Right renal cortex interstitium (tissue), 3 donors: ENCODE measurements around the gene SLC10A1. TPM values are rescaled to one million over a fixed set of nuclear protein-coding genes. Genes with fewer than 3 reads are reported as not detected.

Source experiments
- DNase-seq, 3 donors: peaks; one replicate each; pipeline ENCODE4 v3.0.0-alpha.2; 2013; ENCODE audit warnings: low read depth in 3 of 3, low spot score in 2 of 3
- polyA plus RNA-seq, 3 donors: library from polyadenylated mRNA; unstranded; fragments of 120-200 nt; gene quantifications; one replicate each; pipeline ENCODE4 v1.2.1, GENCODE V29; 2013; ENCODE audit not compliant: insufficient read length in 3 of 3

SLC10A1 gene
- polyA plus RNA-seq, 3 donors = 0.24 TPM; not detected in 2

DNA sequence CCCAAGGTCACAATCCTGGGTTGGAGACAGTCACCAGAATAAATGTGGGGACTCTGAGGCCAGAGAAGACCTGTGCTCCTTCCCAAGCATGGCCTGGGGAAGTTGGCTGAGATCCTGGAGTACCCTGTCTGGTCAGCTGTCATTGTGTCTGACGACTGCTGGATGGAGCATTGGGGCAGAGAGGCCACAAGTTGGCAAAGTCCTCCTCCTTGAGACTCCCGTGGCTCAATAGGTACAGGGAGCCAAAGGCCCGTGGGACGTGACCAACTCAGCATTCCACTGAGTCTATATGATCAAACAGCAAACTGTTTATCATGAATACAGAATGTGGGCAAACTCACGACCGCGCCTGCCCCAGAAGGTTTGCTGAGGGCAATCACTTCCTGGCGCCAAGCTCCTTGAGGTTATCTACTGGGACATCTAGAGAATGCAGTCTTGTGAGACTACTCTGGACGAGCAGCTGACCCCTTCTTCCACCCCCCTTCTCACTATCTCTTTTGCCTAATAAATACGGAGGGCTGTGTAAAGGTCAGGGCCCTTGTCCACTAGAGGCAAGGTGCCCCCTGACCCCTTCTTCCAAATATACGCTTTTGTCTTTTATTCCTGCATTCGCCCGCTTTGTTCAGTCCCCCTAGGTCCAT is 14.3 kb upstream of the SLC10A1 start:
- no peak for DNase-seq

DNA sequence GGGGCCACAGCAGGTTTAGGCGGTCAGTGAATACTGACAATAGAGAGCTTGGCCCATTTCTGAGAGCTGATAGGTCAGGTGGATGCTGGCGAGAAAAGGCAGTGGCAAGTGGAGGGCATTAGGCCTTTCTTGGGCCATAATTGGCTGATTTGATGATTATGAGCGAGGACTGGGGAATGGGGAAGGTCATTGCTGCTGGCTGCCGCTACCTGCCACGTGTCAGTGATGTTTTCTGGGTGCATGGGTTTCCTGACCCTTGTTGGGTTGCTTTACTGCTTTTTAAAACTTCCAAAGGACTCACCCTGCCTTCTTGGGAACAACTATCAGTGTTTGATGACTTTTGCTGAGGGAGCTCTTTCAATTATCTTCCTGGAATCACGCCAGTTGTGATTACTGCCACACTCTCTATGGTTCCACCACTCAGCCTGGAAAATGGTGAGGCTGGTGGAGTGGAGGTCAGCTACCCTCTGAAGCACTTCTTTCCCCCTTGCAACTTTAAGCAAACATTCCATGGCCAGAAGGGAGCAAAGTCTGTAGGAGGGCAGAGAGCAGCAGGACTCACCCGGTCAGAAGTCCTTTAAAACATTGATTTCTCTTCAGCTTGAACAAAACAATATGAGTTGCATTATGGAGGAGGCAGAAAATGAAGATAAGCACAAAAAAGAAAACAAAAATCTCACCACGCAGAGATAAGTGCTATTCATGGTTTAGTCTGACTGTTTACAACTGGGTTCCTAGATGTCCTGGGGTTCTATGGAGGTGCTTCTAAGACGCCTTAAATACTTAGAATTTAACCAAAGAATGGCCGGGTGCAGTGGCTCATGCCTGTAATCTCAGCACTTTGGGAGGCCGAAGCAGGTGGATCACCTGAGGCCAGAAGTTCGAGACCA is 12.1 kb upstream of the SLC10A1 start:
- DNase-seq = no peak

DNA sequence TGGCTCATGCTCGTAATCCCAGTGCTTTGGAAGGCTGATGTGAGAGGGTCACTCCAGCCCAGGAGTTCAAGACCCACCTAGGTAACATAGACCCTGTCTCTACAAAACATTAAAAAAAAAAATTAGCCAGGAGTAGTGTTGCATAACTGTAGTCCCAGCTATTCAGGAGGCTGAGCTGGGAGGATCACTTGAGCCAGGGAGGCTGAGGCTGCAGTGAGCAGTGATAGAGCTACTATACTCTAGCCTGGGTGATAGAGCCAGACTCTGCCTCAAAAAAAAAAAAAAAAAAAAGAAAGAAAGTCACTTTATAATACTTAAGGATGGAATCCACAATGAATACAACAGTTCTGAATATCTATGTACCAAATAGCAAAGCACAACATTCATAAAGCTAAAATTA is 10.2 kb upstream of the SLC10A1 start:
- DNase-seq = no peak

DNA sequence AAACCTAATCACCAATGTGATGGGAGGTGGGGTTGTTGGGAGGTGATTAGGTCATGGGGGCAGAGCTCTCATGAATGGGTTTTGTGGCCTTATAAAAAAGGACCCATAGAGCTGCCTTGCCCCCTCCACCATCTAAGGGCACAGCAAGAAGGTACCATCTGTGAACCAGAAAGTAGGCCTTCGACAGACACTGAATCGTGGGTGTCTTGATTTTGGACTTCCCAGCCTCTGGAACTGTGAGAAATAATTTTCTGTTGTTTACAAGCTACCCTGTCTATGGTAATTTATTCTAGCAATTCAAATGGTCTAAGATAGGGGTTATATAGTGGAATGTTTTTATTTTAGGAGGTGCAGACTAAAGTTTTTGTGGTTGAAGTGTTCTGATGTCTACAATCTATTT is 7.9 kb upstream of the SLC10A1 start:
- no peak for DNase-seq

GRCh38 chr14:69803753-69804152 is 6.7 kb upstream of the SLC10A1 start:
- DNase-seq = no peak

DNA sequence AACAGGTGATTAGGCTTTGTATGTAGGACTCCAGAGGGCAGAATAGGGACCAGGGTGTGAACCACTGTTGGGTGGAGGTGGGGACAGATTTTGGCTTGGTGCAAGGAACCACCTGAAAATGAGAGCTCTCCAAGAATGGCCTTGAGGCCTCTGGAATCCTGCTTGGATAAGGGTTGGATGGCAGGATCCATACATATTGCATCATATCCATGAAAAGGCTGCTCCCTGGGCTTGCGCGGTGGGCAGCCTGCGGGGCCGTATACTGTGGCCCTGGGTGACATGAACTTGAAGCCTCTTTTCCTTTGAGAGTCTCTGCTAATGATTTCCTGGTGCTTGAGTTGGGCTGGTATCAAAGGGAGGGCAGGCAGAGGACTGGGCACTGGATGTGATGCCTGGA is 1.3 kb upstream of the SLC10A1 start:
- DNase-seq = no peak

DNA sequence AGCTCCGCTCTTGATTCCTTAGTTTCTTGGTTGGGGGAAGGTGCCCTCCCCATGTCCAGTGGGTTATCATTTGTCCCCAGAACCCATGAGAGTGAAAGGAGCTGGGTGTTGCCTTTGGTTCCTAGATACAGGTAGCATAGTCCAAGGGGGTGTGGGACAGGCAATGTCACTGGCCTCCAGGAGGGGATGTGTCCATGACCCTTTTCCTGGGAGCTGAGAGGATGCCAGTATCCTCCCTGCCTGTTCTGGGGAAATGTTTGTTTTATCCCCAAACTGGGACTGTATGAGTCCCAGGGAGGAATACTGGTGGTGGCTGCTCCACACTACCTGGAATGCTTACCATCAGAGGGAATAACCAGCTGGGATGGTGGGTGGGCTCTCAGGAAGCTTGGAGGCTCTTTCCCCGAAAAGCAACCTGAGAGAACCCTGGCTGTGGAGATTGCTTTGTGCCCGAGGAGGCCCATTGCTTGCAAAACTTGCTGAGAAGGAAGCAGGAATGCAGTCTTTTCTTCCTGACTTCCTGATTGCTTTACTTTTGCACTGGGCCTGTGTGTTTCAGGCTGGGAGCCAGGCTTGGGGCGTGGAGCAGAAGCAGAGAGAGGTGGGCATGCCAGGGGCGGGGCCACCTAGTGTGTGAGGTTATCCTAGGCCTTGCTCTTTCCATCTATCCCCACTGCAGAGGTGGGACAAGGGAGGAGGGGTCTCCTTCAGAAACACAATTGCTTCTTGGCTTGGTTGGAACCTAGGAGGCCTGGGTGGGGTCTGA is 715 bp upstream of the SLC10A1 start:
- no peak for DNase-seq

DNA sequence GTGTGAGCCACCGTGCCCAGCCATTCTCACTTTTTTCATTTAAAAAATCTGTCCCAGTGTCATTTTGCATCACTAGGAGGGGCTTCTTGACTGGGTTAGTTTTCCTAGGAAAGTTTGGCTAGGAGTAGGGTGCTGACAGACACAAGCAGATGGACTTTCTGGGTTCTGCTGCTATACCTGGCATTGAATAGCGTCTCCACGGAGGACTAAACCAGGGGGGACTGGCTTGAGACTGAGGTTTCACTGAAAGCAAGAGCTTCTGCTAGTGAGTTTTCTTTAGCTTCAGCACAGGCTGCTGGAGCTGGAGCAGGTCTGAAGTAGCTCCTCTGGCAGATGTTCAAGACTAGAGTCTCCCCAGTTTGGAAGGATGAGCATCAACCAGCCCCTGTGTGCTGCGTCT is 1.4 kb downstream of the SLC10A1 start:
- DNase-seq = no peak

GRCh38 chr14:69794791-69795190 is 2.2 kb downstream of the SLC10A1 start:
- DNase-seq = no peak

GRCh38 chr14:69792887-69793421 is 4.1 kb downstream of the SLC10A1 start:
- DNase-seq = no peak

GRCh38 chr14:69789118-69789640 is 7.9 kb downstream of the SLC10A1 start:
- no peak for DNase-seq

GRCh38 chr14:69786603-69787002 is 10.4 kb downstream of the SLC10A1 start:
- no peak for DNase-seq

GRCh38 chr14:69784942-69785341 is 12.1 kb downstream of the SLC10A1 start:
- DNase-seq = no peak

DNA sequence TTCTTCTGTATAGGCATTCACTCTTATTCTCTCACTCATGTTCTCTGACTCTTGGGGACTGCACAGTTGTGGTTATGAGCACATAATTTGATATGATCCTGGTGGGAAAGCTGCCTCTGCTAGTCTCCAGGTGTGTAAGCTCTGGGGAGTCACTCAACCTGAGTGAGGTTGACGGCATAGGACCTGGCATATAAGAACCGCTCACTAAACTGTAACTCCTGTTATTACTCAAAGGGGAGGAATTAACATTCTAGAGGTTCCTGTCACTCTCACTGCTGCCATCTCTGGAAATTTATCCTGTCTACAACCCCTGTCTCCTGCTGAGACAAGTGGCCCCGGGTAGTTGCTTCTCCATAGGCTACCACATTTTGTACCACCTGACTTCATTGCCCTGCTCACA is 16.1 kb downstream of the SLC10A1 start:
- DNase-seq = no peak

- DNase-seq = no peak
These were observed 16.9 kb downstream of the SLC10A1 start for GRCh38 chr14:69780092-69780491.

DNA sequence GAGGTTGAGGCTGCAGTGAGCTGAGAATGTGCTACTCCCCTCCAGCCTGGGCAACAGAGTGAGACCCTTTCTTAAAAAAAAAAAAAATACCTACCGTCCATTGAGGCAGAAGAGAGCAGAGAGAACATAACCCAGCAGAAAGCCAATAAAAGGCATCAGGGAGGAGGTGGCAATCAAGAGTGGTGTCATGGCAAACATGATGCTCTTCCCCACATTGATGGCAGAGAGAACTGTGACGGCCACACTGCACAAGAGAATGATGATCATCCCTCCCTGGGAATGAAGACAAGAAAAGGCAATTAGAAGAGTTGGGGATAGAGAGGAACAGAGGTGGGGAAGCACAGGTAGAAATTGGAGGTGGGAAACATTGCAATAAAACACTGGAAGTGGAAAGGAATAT is 18.0 kb downstream of the SLC10A1 start:
- DNase-seq = no peak

- no peak for DNase-seq
These were observed 20.1 kb downstream of the SLC10A1 start for GRCh38 chr14:69776875-69777453.

DNA sequence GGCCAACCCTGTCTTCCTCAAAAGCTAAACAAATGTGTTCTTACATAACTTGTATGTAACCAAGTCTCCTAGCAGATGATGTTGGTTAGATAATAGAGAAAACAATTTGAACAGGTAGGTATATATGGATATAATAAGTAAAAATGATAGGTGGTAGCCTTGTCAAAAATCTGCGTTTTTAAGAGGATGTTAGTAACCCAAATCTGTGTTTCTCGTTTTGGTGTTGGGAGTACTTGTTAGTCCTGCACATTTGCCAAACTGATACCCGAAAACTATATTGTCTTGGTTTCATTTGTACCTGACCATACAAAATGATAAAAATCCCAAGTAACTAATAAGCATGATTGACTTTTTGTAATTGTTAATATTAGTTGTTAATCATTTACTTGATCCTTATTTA is 22.0 kb downstream of the SLC10A1 start:
- no peak for DNase-seq

DNA sequence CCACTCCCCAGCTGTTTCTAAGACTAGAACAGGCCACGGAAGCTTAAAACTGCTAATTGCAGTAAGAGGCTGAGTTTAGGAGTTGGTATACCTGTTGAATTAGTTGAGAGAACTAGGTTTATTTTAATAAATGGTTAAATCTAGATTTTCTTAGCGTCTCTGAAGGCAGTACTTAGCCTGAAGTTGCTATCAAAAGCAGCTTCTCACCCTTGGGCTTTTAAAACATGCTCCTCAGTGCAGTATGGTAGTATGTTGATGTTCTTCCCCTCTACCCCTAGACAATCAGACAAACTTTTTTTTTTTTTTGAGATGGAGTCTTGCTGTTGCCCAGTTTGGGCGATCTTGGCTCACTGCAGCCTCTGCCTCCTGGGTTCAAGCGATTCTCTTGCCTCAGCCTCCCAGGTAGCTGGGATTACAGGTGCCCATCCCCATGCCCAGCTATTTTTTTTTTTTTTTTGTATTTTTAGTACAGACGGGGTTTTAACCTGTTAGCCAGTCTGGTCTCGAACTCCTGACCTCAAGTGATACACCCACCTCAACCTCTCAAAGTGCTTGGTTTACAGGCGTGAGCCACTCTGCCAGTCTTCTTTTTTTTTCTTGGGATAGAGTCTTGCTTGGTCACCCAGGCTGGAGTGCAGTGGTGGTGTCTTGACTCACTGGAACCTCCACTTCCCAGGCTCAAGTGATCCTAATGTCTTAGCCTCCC is 23.3 kb downstream of the SLC10A1 start:
- no peak for DNase-seq
